ENCODE results near the gene PPP1R16B.
A peak's percentile ranks its signal among the peaks of the same experiment; 100 is the strongest.

PPP1R16B gene

DNA sequence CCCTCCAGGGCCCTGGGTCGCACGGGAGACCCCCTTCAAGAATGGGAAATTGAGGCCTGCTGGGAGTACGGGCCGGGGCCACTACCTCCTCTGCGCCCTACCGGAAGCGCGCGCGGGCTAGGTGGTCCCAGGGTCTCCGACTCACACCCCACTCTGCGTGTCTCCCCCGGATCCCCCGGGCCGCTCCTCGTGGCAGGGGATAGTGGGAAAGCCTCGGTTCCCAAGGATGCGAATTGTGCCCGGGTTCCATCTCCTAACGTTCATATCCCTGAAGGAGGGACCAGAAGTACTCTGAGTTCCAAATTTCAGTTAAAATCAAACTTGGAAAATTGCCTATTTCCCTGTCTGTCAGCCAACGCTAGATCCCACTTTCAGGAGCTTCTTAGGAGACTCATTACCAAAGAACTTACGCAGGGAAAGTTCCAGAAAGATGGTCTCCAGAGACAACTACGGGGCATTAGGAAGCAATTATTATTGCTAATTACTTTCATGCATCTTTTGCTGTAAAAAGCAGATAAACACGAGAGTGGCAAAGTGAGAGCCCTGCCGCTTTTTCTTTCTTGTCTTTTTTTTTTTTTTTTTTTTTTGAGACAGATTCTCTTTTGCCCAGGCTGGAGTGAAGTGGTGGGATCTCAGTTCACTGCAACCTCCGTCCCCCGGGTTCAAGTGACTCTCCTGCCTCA lies 121.6 kb downstream of the PPP1R16B start:
- H3K4me3 ChIP-seq (ENCODE audit: insufficient read length, low read depth) = peak overlapping the region; percentile 96
- H3K9me3 ChIP-seq (ENCODE audit: insufficient read depth, low read length) = no peaks in the 10 kb centered on the region
- no peak for TF ChIP-seq ZNF274 (IDR thresholded peaks at IDR 0.05; ENCODE audit: low read depth, low read length)
- TF ChIP-seq YY1 (IDR thresholded peaks at IDR 0.05; ENCODE audit: insufficient read depth, insufficient read length) = no peak
- TF ChIP-seq SUZ12 (IDR thresholded peaks at IDR 0.05; ENCODE audit: extremely low read depth, insufficient read depth, insufficient read length) = no peak
- peaks cover 10% of the 10 kb centered on the region for H3K4me1 ChIP-seq (ENCODE audit: insufficient read depth, insufficient read length)
- H3K9ac ChIP-seq (ENCODE audit: insufficient read length, low read depth) = peak overlapping the region; percentile 97
- no peaks in the 10 kb centered on the region for H3K27me3 ChIP-seq (ENCODE audit: insufficient read depth, insufficient read length)
- H3K36me3 ChIP-seq (ENCODE audit: insufficient read depth, insufficient read length, low read length) = peaks cover 36% of the 10 kb centered on the region
- no peak for DNase-seq (ENCODE audit: low read depth, low spot score)

DNA sequence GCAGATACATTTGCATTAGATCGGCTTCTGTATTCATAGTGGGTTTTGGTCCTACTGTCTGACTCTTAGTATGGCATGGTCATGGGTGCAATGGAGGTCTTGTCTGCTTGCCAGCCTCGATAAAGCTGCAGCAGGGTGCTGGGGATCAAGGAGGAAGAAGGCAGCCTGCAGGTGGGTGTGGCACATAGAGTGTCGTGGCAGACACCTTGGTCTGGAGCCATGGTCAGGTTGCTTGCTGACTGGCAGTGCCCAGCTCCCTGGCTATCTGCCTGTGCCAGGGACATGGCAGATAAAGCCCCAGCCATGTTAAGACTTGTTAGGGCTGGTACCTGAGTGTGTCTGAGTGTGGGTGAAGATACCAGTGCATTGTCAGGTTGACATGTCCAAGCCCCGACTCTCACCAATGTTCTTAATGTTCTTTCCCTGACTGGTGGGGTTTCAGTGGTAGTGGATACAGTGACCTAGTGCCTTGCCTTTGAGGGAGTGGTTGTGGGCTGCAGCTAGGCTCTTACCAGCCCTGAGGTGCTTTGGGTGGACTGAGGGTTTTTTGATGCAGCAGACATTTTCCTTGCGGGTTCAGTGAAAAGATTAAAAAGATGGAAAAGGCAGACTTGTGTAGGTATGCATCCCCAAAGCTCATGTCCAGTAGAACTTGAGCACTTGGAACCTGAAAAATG lies 122.5 kb downstream of the PPP1R16B start:
- H3K4me1 ChIP-seq (ENCODE audit: insufficient read depth, insufficient read length) = peaks cover 10% of the 10 kb centered on the region
- TF ChIP-seq SUZ12 (IDR thresholded peaks at IDR 0.05; ENCODE audit: extremely low read depth, insufficient read depth, insufficient read length) (no peak), YY1 (IDR thresholded peaks at IDR 0.05; ENCODE audit: insufficient read depth, insufficient read length) (no peak), ZNF274 (IDR thresholded peaks at IDR 0.05; ENCODE audit: low read depth, low read length) (no peak)
- peak overlapping the region; percentile 96 for H3K4me3 ChIP-seq (ENCODE audit: insufficient read length, low read depth)
- no peaks in the 10 kb centered on the region for H3K27me3 ChIP-seq (ENCODE audit: insufficient read depth, insufficient read length)
- H3K36me3 ChIP-seq (ENCODE audit: insufficient read depth, insufficient read length, low read length) = peaks cover 39% of the 10 kb centered on the region
- H3K9ac ChIP-seq (ENCODE audit: insufficient read length, low read depth) = peak overlapping the region; percentile 38
- no peaks in the 10 kb centered on the region for H3K9me3 ChIP-seq (ENCODE audit: insufficient read depth, low read length)
- DNase-seq (ENCODE audit: low read depth, low spot score) = no peak

DNA sequence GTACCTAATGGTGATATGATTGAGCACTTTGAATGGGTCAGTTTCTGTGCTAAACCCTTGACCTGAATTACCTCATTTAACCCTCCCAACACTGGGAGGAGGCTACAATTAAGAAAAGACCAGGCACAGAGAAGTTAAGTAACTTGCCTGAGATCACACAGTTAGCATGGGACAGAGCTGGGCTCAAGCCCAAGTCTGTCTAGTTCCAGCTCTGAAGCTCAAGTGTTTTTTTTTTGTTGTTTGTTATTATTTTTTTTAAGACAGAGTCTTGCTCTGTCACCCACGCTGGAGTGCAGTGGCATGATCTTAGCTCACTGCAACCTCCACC lies 124.7 kb downstream of the PPP1R16B start:
- peaks cover 43% of the 10 kb centered on the region for H3K36me3 ChIP-seq (ENCODE audit: insufficient read depth, insufficient read length, low read length)
- H3K27me3 ChIP-seq (ENCODE audit: insufficient read depth, insufficient read length) = no peaks in the 10 kb centered on the region
- no peak for DNase-seq (ENCODE audit: low read depth, low spot score)
- H3K4me1 ChIP-seq (ENCODE audit: insufficient read depth, insufficient read length) = peaks cover 10% of the 10 kb centered on the region
- H3K9me3 ChIP-seq (ENCODE audit: insufficient read depth, low read length) = no peaks in the 10 kb centered on the region
- H3K9ac ChIP-seq (ENCODE audit: insufficient read length, low read depth) = no peak overlapping the region
- TF ChIP-seq ZNF274 (IDR thresholded peaks at IDR 0.05; ENCODE audit: low read depth, low read length) (no peak), YY1 (IDR thresholded peaks at IDR 0.05; ENCODE audit: insufficient read depth, insufficient read length) (no peak), SUZ12 (IDR thresholded peaks at IDR 0.05; ENCODE audit: extremely low read depth, insufficient read depth, insufficient read length) (no peak)
- no peak overlapping the region for H3K4me3 ChIP-seq (ENCODE audit: insufficient read length, low read depth)

DNA sequence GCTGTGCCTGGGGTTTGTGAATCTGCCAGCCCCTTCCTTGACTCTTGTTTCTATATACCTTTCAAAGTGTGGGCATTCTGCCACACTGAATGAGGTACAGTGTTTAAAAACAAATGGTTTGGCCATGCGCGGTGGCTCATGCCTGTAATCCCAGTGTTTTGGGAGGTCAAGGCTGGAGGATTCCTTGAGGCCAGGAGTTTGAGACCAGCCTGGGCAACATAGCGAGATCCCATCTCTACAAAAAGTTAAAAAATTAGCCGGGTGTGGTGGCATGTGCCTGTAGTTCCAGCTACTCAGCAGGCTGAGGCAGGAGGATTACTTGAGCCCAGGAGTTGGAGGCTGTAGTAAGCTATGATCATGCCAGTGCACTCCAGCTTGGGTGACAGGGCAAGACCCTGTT lies 126.5 kb downstream of the PPP1R16B start:
- H3K27me3 ChIP-seq (ENCODE audit: insufficient read depth, insufficient read length) = no peaks in the 10 kb centered on the region
- peaks cover 60% of the 10 kb centered on the region for H3K36me3 ChIP-seq (ENCODE audit: insufficient read depth, insufficient read length, low read length)
- peaks cover 12% of the 10 kb centered on the region for H3K4me1 ChIP-seq (ENCODE audit: insufficient read depth, insufficient read length)
- H3K4me3 ChIP-seq (ENCODE audit: insufficient read length, low read depth) = no peak overlapping the region
- no peak for DNase-seq (ENCODE audit: low read depth, low spot score)
- no peak for TF ChIP-seq SUZ12 (IDR thresholded peaks at IDR 0.05; ENCODE audit: extremely low read depth, insufficient read depth, insufficient read length)
- TF ChIP-seq YY1 (IDR thresholded peaks at IDR 0.05; ENCODE audit: insufficient read depth, insufficient read length) = no peak
- TF ChIP-seq ZNF274 (IDR thresholded peaks at IDR 0.05; ENCODE audit: low read depth, low read length) = no peak
- H3K9me3 ChIP-seq (ENCODE audit: insufficient read depth, low read length) = no peaks in the 10 kb centered on the region
- peak overlapping the region; percentile 1 for H3K9ac ChIP-seq (ENCODE audit: insufficient read length, low read depth)

DNA sequence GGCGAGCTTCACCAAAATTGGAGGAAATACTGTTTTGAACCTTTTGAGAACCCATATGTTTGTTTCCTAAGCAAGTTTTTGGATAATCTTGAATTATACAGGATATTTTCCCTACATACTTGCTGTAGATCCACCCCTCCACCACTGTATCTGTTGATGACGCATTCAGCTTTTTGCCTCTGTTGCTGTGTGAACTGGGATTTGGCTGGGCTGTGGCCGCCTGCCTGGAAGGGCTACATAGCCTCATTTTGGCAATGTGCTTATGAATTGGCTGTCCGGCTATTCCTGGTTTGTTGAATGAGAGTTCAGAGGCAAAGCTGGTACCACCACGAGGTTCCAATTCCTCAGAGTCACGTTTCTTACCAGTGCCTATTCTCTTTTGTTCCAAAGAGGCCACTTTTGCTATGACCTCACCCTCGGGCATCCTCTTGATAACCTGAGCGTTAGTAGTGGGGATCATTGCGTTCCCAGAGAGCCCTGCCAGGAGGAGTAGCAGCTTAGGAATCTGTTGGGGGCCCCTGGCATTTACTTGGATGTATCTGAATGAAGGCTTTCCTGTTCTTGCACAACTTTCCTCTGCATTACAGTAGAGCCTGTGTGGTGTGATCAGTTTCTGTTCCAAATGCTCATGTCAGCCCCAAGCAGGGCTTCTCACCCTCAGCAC lies 127.1 kb downstream of the PPP1R16B start:
- no peak overlapping the region for H3K4me3 ChIP-seq (ENCODE audit: insufficient read length, low read depth)
- peaks cover 66% of the 10 kb centered on the region for H3K36me3 ChIP-seq (ENCODE audit: insufficient read depth, insufficient read length, low read length)
- no peak overlapping the region for H3K9ac ChIP-seq (ENCODE audit: insufficient read length, low read depth)
- no peaks in the 10 kb centered on the region for H3K9me3 ChIP-seq (ENCODE audit: insufficient read depth, low read length)
- TF ChIP-seq ZNF274 (IDR thresholded peaks at IDR 0.05; ENCODE audit: low read depth, low read length) (no peak), YY1 (IDR thresholded peaks at IDR 0.05; ENCODE audit: insufficient read depth, insufficient read length) (no peak), SUZ12 (IDR thresholded peaks at IDR 0.05; ENCODE audit: extremely low read depth, insufficient read depth, insufficient read length) (no peak)
- H3K4me1 ChIP-seq (ENCODE audit: insufficient read depth, insufficient read length) = peaks cover 12% of the 10 kb centered on the region
- DNase-seq (ENCODE audit: low read depth, low spot score) = no peak
- no peaks in the 10 kb centered on the region for H3K27me3 ChIP-seq (ENCODE audit: insufficient read depth, insufficient read length)

DNA sequence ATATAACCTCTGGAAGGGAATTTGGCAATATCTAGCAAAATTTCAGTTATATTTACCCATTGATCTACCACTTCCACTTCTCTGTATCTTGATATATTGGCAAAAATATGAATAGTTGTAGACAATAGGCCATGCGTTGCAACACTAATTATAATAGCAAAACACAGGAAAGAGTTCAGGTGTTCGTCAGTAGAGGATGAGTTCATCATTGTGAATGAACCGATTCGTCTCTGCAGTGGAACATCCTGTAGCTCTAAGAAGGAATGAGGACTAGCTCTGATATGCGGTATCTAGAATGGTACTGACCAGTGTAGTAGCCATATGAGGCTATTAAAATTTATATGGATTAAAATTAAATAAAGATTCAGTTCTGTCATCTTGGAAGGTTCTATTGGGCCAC lies 129.0 kb downstream of the PPP1R16B start:
- no peak for DNase-seq (ENCODE audit: low read depth, low spot score)
- Histone ChIP-seq H3K9me3 (ENCODE audit: insufficient read depth, low read length) (no peaks in the 10 kb centered on the region), H3K36me3 (ENCODE audit: insufficient read depth, insufficient read length, low read length) (peaks cover 68% of the 10 kb centered on the region), H3K4me3 (ENCODE audit: insufficient read length, low read depth) (no peak overlapping the region), H3K9ac (ENCODE audit: insufficient read length, low read depth) (no peak overlapping the region), H3K4me1 (ENCODE audit: insufficient read depth, insufficient read length) (peaks cover 7% of the 10 kb centered on the region), H3K27me3 (ENCODE audit: insufficient read depth, insufficient read length) (no peaks in the 10 kb centered on the region)
- TF ChIP-seq YY1 (IDR thresholded peaks at IDR 0.05; ENCODE audit: insufficient read depth, insufficient read length) (no peak), ZNF274 (IDR thresholded peaks at IDR 0.05; ENCODE audit: low read depth, low read length) (no peak), SUZ12 (IDR thresholded peaks at IDR 0.05; ENCODE audit: extremely low read depth, insufficient read depth, insufficient read length) (no peak)

DNA sequence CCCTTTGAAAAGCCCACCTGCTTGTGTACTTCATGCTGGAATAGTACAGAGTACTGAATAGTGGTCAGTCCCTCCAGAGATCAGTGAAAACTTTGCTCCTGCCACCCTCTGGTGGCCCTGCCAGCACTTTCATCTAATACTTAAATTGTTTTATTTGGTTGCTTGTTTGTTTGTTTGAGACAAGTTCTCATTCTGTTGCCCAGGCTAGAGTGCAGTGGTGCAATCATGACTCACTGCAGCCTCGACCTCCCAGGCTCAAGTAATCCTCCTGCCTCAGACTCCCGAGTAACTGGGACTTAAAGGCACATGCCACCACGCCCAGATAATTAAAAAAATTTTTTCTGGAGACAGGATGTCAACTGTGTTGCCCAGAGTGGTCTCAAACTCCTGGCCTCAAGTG lies 129.8 kb downstream of the PPP1R16B start:
- Histone ChIP-seq H3K27me3 (ENCODE audit: insufficient read depth, insufficient read length) (no peaks in the 10 kb centered on the region), H3K4me3 (ENCODE audit: insufficient read length, low read depth) (no peak overlapping the region), H3K9me3 (ENCODE audit: insufficient read depth, low read length) (no peaks in the 10 kb centered on the region), H3K36me3 (ENCODE audit: insufficient read depth, insufficient read length, low read length) (peaks cover 68% of the 10 kb centered on the region), H3K9ac (ENCODE audit: insufficient read length, low read depth) (no peak overlapping the region), H3K4me1 (ENCODE audit: insufficient read depth, insufficient read length) (peaks cover 6% of the 10 kb centered on the region)
- TF ChIP-seq YY1 (IDR thresholded peaks at IDR 0.05; ENCODE audit: insufficient read depth, insufficient read length) (no peak), ZNF274 (IDR thresholded peaks at IDR 0.05; ENCODE audit: low read depth, low read length) (no peak), SUZ12 (IDR thresholded peaks at IDR 0.05; ENCODE audit: extremely low read depth, insufficient read depth, insufficient read length) (no peak)
- no peak for DNase-seq (ENCODE audit: low read depth, low spot score)

Measured in NT2/D1 (cell line).